Measurements from ENCODE around the gene NUP210L.
"Not testable (repeated sequence)": the region's sequence is repeated elsewhere in the genome, so short reads cannot be mapped to it uniquely, and the experiment has no call there.

Gene NUP210L

GRCh38 chr1:154094411-154094810 lies 60.5 kb downstream of the NUP210L start:
- DNase-seq = no peak

GRCh38 chr1:154093699-154094098 lies 61.2 kb downstream of the NUP210L start:
- DNase-seq = no peak

- no peak for DNase-seq
Measured at GRCh38 chr1:154091706-154092105, 63.2 kb downstream of the NUP210L start.

GRCh38 chr1:154087574-154087973 lies 67.3 kb downstream of the NUP210L start:
- no peak for DNase-seq

- DNase-seq = not testable (repeated sequence)
Measured at GRCh38 chr1:154083057-154083456, 71.8 kb downstream of the NUP210L start.

- no peak for DNase-seq
Measured at GRCh38 chr1:154081386-154082126, 73.3 kb downstream of the NUP210L start.

- DNase-seq = no peak
Measured at GRCh38 chr1:154076413-154076812, 78.5 kb downstream of the NUP210L start.

- no peak for DNase-seq
Measured at GRCh38 chr1:154075746-154076145, 79.1 kb downstream of the NUP210L start.

- no peak for DNase-seq
Measured at GRCh38 chr1:154062309-154062708, 92.6 kb downstream of the NUP210L start.

- not testable (repeated sequence) for DNase-seq
Measured at GRCh38 chr1:154047436-154047835, 107.4 kb downstream of the NUP210L start.

- DNase-seq = not testable (repeated sequence)
Measured at GRCh38 chr1:154033697-154034096, 121.2 kb downstream of the NUP210L start.

- DNase-seq = no peak
Measured at GRCh38 chr1:154019940-154020339, 134.9 kb downstream of the NUP210L start.

GRCh38 chr1:154019269-154019668 lies 135.6 kb downstream of the NUP210L start:
- no peak for DNase-seq

GRCh38 chr1:154014154-154014907 lies 140.5 kb downstream of the NUP210L start:
- no peak for DNase-seq

GRCh38 chr1:154012543-154012942 lies 142.3 kb downstream of the NUP210L start:
- DNase-seq = not testable (repeated sequence)

- no peak for DNase-seq
Measured at GRCh38 chr1:154012129-154012528, 142.7 kb downstream of the NUP210L start.

- DNase-seq = no peak
Measured at GRCh38 chr1:154006136-154006535, 148.7 kb downstream of the NUP210L start.

GRCh38 chr1:154000420-154000819 lies 154.5 kb downstream of the NUP210L start:
- DNase-seq = no peak

- DNase-seq = not testable (repeated sequence)
Measured at GRCh38 chr1:153996882-153997281, 158.0 kb downstream of the NUP210L start.

GRCh38 chr1:153995640-153996039 lies 159.2 kb downstream of the NUP210L start:
- no peak for DNase-seq

GRCh38 chr1:153995202-153995601 lies 159.7 kb downstream of the NUP210L start:
- DNase-seq = no peak

GRCh38 chr1:153991806-153992205 lies 163.1 kb downstream of the NUP210L start:
- no peak for DNase-seq

- DNase-seq = no peak
Measured at GRCh38 chr1:153991151-153991630, 163.7 kb downstream of the NUP210L start.
